Activated CD8-positive, alpha-beta T cell treated with anti-CD3 and anti-CD28 coated beads for 36 hours (primary cell): ENCODE results near the gene SLC25A42. TPM values are rescaled to one million over a fixed set of nuclear protein-coding genes. Genes with fewer than 3 reads are reported as not detected.
"Not testable (repeated sequence)": the region's sequence is repeated elsewhere in the genome, so short reads cannot be mapped to it uniquely, and the experiment has no call there.

Experiments used
- ATAC-seq: fragments of 200-7000 bp; cut with Tn5 transposase; one replicate; pipeline ENCODE4 v1.10.0; 2021; ENCODE audit warnings: mild to moderate bottlenecking, moderate library complexity
- CTCF ChIA-PET: fragments of 350-600 bp; sonication (Branson Sonifier 250); formaldehyde crosslinking; loops from one replicate; lab custom pipeline; 2021; ENCODE audit warnings: antibody characterized with exemption; lab: Charles Lee
- POLR2A ChIA-PET: fragments of 350-600 bp; sonication (Branson Sonifier 250); formaldehyde crosslinking; loops from one replicate; lab custom pipeline; 2021; ENCODE audit warnings: antibody characterized with exemption; lab: Charles Lee
- DNase-seq: peaks from one replicate; pipeline ENCODE4 v3.0.0-alpha.2; 2020
- H3K27ac Mint-ChIP-seq: one replicate; pipeline ENCODE4 v1.8.0; 2021; ENCODE audit warnings: mild to moderate bottlenecking, mixed read lengths
- H3K27me3 Mint-ChIP-seq: one replicate; pipeline ENCODE4 v1.8.0; 2021; ENCODE audit warnings: mixed read lengths
- H3K36me3 Mint-ChIP-seq: one replicate; pipeline ENCODE4 v1.8.0; 2021; ENCODE audit warnings: low read depth, mixed read lengths
- H3K4me1 Mint-ChIP-seq: one replicate; pipeline ENCODE4 v1.8.0; 2021; ENCODE audit warnings: low read depth, mixed read lengths
- H3K4me3 Mint-ChIP-seq: one replicate; pipeline ENCODE4 v1.8.0; 2021; ENCODE audit warnings: mild to moderate bottlenecking, moderate library complexity, mixed read lengths
- H3K9me3 Mint-ChIP-seq: one replicate; pipeline ENCODE4 v1.8.0; 2021; ENCODE audit warnings: mixed read lengths
- intact Hi-C: fragments of 100-400 bp; cut with micrococcal nuclease; formaldehyde crosslinking; loops from one replicate; pipeline ENCODE4 v1.10.0; 2022
- total RNA-seq, 2 experiments: library from RNA; stranded (reverse); gene quantifications; one replicate each; pipeline ENCODE4 v1.2.3, GENCODE V29; 2021
- TF ChIP-seq, protein P1 (sequence below): fragments of 200-600 bp; IDR thresholded peaks from one replicate; pipeline ENCODE4 v1.8.0; 2022; ENCODE audit warnings: antibody characterized with exemption, mild to moderate bottlenecking

Gene SLC25A42, protein sequence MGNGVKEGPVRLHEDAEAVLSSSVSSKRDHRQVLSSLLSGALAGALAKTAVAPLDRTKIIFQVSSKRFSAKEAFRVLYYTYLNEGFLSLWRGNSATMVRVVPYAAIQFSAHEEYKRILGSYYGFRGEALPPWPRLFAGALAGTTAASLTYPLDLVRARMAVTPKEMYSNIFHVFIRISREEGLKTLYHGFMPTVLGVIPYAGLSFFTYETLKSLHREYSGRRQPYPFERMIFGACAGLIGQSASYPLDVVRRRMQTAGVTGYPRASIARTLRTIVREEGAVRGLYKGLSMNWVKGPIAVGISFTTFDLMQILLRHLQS
- 10 to 100 TPM; 10.9 to 11.1 TPM for total RNA-seq

DNA sequence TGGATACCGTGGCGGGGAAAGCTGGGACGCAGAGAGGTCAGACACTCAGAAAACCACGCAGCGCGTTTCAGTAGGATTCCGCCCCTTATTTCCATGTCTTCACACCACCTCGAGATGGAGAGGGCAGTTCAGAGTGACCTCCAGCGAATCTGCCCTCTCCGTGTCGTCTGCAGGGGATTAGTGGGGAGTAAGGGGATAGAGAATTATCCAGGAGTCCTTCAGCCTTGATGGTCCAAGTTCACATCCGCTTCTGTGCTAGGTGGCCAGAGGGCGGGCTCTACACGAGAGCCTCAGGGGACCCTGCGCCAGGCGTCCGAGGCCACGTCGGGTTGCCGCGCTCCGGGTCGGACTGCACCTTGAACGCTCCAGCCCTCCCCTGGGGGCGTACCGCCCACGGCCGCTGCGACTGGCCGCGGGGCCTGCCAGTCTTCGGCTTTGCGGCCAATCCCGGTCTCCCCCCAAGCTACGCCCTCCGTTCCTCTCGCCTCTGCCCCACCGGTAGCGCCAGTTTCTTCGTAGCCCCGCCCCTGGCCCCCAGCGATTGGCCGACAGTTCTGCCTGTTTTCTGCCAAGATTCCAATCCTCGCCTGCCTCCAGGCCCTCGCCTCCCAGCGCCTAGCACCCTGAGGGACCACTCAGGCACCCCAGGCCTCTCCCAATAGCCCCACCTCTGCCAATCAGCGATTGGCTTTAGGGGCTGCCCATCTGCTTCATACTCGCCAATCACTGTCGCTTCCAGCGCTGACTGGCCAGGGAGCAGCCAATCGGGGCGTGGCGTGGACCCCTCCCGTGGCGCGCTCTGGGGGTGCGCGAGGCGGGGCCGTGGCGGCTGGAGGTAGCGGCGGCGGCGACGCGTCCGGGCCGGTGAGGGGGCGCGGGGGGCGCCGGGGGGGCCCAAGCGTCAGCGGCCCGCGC is at the start of gene SLC25A42:
Gene SLC25A42, plus strand, starts transcription at position 812 of the 915 bp plus-strand sequence. CDS start 32,131 bp downstream, outside the sequence.
- ATAC-seq, result peak; percentile 93
- Mint-ChIP-seq H3K4me1 (peaks cover 29% of the 10 kb centered on the region), H3K27ac (peak within 1 kb of the TSS; percentile 87), H3K27me3 (no peaks in the 10 kb centered on the region), H3K9me3 (no peaks in the 10 kb centered on the region), H3K4me3 (peak within 1 kb of the TSS; percentile 86), H3K36me3 (no peaks in the 10 kb centered on the region)
- ChIA-PET CTCF (interaction anchor here (1.0 to 1.7 kb wide), 5 partner anchors 53 to 111 kb away, joined by 3 to 8 read pairs (median 5); no protein-coding TSS in a partner anchor), POLR2A (interaction anchor here (0.8 to 2.1 kb wide), 3 partner anchors 11 to 47 kb away, joined by 3 to 5 read pairs (median 4); no protein-coding TSS in a partner anchor)
- DNase-seq, result peak; percentile 99
- TF ChIP-seq, protein P1, sequence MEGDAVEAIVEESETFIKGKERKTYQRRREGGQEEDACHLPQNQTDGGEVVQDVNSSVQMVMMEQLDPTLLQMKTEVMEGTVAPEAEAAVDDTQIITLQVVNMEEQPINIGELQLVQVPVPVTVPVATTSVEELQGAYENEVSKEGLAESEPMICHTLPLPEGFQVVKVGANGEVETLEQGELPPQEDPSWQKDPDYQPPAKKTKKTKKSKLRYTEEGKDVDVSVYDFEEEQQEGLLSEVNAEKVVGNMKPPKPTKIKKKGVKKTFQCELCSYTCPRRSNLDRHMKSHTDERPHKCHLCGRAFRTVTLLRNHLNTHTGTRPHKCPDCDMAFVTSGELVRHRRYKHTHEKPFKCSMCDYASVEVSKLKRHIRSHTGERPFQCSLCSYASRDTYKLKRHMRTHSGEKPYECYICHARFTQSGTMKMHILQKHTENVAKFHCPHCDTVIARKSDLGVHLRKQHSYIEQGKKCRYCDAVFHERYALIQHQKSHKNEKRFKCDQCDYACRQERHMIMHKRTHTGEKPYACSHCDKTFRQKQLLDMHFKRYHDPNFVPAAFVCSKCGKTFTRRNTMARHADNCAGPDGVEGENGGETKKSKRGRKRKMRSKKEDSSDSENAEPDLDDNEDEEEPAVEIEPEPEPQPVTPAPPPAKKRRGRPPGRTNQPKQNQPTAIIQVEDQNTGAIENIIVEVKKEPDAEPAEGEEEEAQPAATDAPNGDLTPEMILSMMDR, result no peak
- intact Hi-C loops, result no loop called here

DNA sequence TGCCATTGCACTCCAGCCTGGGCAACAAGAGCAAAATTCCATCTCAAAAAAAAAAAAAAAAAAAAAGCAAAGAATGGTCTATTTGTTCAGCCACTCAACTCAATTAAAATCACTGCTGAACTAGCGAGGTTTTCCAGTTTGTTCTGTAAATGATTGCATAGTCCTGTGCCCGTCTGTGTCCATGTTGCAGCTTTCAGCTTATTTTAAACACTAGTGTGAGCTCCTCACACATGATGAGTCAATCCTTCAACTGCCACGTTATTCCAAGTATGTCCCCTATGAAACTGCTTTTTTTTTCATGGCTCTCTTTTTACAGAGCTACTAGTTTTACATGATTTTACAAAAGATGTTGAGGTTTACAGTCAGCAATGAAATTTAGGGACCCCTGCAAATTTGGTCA is 42.7 kb upstream of the SLC25A42 start:
- peaks cover 50% of the 10 kb centered on the region for H3K36me3 Mint-ChIP-seq
- TF ChIP-seq, protein P1, result no peak
- no peaks in the 10 kb centered on the region for H3K27me3 Mint-ChIP-seq
- ATAC-seq (no peak), DNase-seq (no peak)
- ChIA-PET CTCF (no interaction called here), POLR2A (interaction anchor here (1.0 kb wide), 1 partner anchor 10 kb away, joined by 4 read pairs; no protein-coding TSS in a partner anchor)
- intact Hi-C loops, result no loop called here
- H3K27ac Mint-ChIP-seq, result no peak overlapping the region
- no peaks in the 10 kb centered on the region for H3K9me3 Mint-ChIP-seq
- peaks cover 25% of the 10 kb centered on the region for H3K4me1 Mint-ChIP-seq
- H3K4me3 Mint-ChIP-seq, result no peak overlapping the region

DNA sequence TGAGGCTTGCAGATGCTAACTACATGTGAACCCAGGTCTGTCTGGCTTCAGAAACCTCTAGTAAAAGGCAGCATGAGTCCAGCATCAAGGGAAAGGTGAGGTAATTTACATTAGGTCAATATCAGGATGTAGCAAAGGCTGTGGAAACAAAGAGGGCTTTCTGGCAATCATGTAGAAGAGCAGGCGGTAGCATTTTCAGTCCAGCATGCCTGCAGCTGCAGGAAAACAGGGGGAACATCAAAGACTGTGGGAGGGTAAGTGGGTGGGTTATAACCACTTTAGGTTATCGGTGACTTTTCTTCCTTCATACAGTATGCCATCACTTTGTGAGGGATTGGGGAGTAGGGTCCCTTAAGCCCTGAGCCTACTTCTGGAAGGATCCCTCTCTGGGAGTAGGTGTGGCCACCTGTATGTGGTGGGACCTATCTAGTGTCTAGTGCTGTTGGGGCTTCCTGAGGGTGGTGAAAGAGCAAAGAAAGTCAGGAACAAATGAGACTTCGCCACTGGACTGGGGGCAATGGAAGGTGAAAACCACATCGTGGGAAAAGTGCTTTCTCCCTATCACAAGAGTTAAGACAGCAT is 41.3 kb upstream of the SLC25A42 start:
- H3K4me3 Mint-ChIP-seq, result peak overlapping the region; percentile 10
- TF ChIP-seq, protein P1, result no peak
- ChIA-PET POLR2A (interaction anchor here (0.6 kb wide), 1 partner anchor 783 kb away, joined by 3 read pairs; no protein-coding TSS in a partner anchor), CTCF (no interaction called here)
- peak overlapping the region; percentile 47 for H3K27ac Mint-ChIP-seq
- no peaks in the 10 kb centered on the region for H3K27me3 Mint-ChIP-seq
- peaks cover 28% of the 10 kb centered on the region for H3K4me1 Mint-ChIP-seq
- no peaks in the 10 kb centered on the region for H3K9me3 Mint-ChIP-seq
- peaks cover 53% of the 10 kb centered on the region for H3K36me3 Mint-ChIP-seq
- ATAC-seq (no peak), DNase-seq (no peak)
- intact Hi-C loops, result no loop called here

DNA sequence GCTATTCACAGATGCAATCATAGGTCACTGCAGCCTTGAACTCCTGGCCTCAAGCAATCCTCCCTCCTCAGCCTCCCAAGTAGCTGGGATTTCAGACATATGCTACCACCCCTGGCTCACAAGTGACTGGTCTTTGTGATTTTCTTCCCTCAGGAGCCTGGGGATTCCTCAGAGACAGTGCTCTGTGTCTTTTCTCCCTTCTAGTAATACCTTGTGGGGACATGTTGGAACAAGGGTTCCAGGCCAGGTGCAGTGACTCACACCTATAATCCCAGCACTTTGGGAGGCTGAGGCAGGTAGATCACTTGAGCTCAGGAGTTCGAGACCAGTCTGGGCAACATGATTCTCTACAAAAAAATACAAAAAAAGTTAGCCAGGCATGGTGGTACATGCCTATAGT is 40.4 kb upstream of the SLC25A42 start:
- H3K27me3 Mint-ChIP-seq, H3K4me3 Mint-ChIP-seq, DNase-seq, intact Hi-C loops, H3K27ac Mint-ChIP-seq, ATAC-seq, H3K9me3 Mint-ChIP-seq: not testable (repeated sequence)
- peaks cover 33% of the 10 kb centered on the region for H3K4me1 Mint-ChIP-seq
- ChIA-PET POLR2A (interaction anchor here (0.6 kb wide), 1 partner anchor 783 kb away, joined by 3 read pairs; no protein-coding TSS in a partner anchor), CTCF (interaction anchor here (1.2 kb wide), 1 partner anchor 158 kb away, joined by 3 read pairs; no protein-coding TSS in a partner anchor)
- H3K36me3 Mint-ChIP-seq, result peaks cover 56% of the 10 kb centered on the region

DNA sequence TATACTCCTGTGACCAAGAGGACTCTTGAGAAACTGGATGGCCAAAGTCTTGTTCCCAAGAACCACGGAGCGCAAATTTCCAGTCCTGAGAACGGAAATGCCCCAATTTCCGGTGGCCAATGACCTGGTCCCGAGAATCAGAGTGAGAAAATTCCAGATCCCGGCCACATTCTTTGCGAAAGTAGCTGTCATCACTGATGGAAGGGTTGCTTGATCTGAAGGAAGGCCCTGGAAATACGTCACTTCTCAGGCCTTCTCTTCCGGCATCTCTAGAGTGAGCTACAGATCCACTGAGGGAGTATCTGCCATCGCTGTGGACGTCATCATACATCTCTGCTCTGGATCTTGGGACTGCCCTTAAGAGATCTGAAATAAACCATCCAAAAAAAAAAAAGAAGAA is 37.9 kb upstream of the SLC25A42 start:
- Mint-ChIP-seq H3K4me3 (no peak overlapping the region), H3K36me3 (peaks cover 61% of the 10 kb centered on the region), H3K27me3 (no peaks in the 10 kb centered on the region), H3K9me3 (no peaks in the 10 kb centered on the region), H3K4me1 (peaks cover 39% of the 10 kb centered on the region), H3K27ac (no peak overlapping the region)
- TF ChIP-seq, protein P1, result no peak
- POLR2A ChIA-PET, result no interaction called here
- CTCF ChIA-PET, result no interaction called here
- no peak for DNase-seq
- ATAC-seq, result no peak
- intact Hi-C loops, result no loop called here
